Inferior parietal cortex (tissue), 1 donor: Measurements from ENCODE around the gene CA11.
"Not testable (repeated sequence)": the region's sequence is repeated elsewhere in the genome, so short reads cannot be mapped to it uniquely, and the experiment has no call there.

Experiments used
- DNase-seq: peaks from one replicate; pipeline ENCODE4 v3.0.0-alpha.2; 2016; ENCODE audit errors: extremely low spot score

The CA11 gene

DNA sequence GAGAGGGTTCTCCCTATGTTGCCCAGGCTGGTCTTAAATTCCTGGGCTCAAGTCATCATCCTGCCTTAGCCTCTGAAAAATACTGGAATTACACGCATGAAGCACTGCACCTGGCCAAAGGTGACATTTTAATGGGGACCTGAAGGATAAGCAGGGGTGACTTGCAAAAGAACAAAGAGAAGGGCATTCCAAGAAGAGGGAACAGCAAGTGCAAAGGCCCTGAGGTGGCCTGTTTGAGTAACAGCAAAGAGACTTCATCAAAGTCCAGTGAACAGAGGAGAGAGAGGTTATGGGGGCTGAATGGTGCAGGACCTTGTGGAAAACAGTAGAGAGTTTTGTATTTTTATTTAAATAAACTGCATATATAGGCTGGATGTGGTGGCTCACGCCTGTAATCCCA lies 4.1 kb downstream of the CA11 start:
- DNase-seq, result no peak

- DNase-seq, result no peak
Observed at GRCh38 chr19:48639483-48640375, 6.3 kb downstream of the CA11 start.

GRCh38 chr19:48638831-48639381 lies 7.1 kb downstream of the CA11 start:
- no peak for DNase-seq

DNA sequence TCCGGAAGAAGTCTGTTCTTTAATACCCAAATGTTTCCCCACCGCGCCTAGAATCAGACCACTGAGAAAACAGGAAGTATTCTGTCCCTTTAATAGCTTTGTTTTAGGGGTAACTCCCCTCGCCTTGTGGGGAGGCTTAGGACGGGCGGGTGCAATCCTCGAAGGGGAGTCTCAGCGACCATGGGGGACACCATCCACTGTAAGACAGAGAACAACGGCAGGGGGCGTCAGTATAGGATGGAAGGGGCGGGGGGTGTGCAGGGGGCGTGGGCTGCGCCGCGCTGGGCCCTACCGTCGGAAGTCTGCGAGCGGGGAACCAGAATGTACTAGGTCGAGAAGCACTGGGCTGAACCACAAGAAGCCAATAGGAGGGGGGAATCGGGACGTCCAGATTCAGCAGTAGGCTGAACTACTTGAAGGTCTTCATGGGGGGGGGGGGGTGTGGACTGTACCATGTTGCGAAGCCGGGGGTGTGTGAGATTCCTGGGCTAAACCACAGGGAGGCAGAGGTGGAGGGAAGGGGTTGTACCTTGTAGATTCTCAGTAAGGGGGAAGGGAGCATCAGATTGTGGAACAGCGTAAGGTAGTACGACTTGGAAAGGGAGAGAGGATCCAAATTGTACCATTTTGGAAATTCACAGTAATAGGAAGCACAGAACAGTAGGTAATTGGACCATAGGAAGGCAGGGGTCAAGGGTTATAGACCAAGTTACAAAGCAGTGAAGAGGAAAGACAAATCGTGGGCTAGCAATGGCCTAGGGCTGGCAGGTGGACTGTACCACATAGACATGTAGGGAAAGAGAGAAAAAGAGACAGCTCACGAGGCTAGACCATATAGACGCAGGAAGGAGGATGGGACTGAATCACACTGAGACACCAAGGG lies 7.8 kb downstream of the CA11 start:
- DNase-seq, result peak; percentile 84

GRCh38 chr19:48637449-48637947 lies 8.5 kb downstream of the CA11 start:
- peak; percentile 97 for DNase-seq

- no peak for DNase-seq
Observed at GRCh38 chr19:48636859-48637448, 9.0 kb downstream of the CA11 start, which contains the start of gene DBP. DBP (minus strand) TSS chr19:48637379; CDS start chr19:48636994, 385 bp downstream.

GRCh38 chr19:48635966-48636858 lies 9.8 kb downstream of the CA11 start:
- no peak for DNase-seq

GRCh38 chr19:48635263-48635965 lies 10.6 kb downstream of the CA11 start:
- no peak for DNase-seq

GRCh38 chr19:48634424-48635262 lies 11.3 kb downstream of the CA11 start:
- peak; percentile 88 for DNase-seq

- no peak for DNase-seq
Observed at GRCh38 chr19:48634036-48634342, 12.0 kb downstream of the CA11 start.

DNA sequence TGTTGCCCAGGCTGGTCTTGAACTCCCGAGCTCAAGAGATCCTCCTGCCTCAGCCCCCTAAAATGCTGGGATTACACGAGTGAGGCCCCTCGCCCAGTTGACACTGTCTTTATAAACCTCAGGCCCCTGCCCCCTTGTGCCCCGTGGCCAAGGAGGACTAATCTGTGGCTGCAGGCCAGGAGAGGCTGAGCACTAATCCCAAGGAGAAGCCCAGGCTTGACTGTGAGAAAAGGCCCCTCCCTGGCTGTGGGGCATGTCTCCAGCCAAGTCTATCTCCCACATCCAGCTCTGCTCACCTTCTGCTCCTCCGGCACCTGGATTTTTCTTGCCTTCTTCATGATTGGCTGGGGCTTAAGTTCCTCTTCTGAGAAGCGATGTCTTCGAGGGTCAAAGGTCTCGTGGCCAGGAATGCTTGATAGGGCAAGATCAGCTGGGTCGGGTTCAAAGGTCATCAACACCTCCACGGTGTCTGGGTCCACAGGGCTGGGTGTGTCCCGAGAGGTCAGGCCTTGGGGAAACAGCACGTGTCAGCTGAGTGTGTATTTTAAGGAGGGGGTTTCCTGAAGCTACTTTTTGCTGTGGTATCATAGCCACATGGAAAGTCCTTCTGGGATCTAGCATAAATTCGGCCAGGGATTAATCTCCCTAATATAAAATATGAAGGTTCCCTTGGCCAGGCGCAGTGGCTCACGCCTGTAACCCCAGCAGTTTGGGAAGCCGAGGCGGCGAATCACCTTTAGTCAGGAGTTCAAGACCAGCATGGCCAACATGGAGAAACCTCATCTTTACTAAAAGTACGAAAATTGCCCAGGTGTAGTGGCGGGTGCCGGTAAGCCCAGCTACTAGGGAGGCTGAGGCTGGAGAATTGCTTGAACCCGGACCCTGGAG lies 12.6 kb downstream of the CA11 start:
- no peak for DNase-seq

DNA sequence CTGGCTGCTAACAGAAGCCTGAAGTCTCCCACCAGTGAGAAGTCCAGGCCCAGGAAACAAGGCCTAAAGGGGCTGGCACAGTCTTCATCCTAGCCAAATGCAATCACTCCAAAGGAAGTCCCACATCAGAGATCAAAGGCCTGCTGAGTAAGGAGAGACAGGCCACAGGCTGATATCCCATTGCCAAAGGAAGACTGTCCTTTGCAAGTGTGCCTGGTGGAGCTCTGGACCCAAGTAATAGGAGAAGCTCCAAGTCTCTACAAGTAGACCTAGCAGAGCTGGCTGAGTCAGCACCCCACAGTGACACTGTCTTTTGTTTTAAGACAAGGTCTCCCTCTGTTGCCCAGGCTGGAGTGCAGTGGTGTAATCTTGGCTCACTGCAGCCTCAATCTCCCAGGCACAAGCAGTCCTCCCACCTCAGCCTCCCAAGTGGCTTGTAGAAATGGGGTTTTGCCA lies 13.3 kb downstream of the CA11 start:
- DNase-seq, result no peak

DNA sequence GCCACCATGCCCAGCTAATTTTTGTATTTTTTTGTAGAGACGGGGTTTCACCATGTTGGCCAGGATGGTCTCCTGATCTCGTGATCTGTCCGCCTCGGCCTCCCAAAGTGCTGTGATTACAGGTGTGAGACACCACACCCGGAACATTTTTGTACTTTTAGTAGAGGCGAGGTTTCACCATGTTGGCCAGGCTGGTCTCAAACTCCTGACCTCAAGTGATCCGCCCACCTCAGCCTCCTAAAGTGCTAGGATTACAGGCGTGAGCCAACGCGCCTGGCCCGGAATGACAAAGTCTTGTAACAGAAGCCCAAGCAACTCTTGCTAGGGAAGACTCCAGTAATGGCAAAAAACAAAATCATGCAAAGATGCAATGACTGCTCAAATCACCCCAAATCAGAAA lies 13.7 kb downstream of the CA11 start:
- DNase-seq, result not testable (repeated sequence)

GRCh38 chr19:48631225-48631624 lies 14.8 kb downstream of the CA11 start:
- no peak for DNase-seq

- DNase-seq, result no peak
Observed at GRCh38 chr19:48630296-48631063, 15.5 kb downstream of the CA11 start.

GRCh38 chr19:48629599-48630295 lies 16.2 kb downstream of the CA11 start:
- no peak for DNase-seq

DNA sequence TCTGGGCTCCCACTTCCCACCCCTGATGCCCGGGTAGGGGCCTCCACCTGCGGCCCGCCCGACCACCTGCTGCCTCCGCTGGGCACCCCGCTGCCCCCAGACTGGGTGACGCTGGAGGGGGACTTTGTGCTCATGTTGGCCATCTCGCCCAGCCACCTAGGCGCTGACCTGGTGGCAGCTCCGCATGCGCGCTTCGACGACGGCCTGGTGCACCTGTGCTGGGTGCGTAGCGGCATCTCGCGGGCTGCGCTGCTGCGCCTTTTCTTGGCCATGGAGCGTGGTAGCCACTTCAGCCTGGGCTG lies 16.7 kb downstream of the CA11 start:
- no peak for DNase-seq
